Right cardiac atrium (tissue), 5 donors: Measurements from ENCODE around the gene PTPRN2. TPM values are rescaled to one million over a fixed set of nuclear protein-coding genes. Genes with fewer than 3 reads are reported as not detected.
"Not testable (repeated sequence)": the region's sequence is repeated elsewhere in the genome, so short reads cannot be mapped to it uniquely, and the experiment has no call there.

ENCODE experiments used
- ATAC-seq, 2 donors: fragments of 200-7000 bp; cut with Tn5 transposase; one replicate each; pipeline versions ENCODE4 v1.8.0 to v1.9.1; 2020; ENCODE audit warnings: moderate library complexity in 2 of 2, mild to moderate bottlenecking in 1 of 2
- DNase-seq, 3 donors: peaks; one replicate each; pipeline ENCODE4 v3.0.0-alpha.2; 2020
- H3K27ac ChIP-seq: one replicate; pipeline ENCODE4 v1.5.1; 2013; ENCODE audit warnings: mild to moderate bottlenecking, low read length, control low read depth, moderate library complexity
- H3K27me3 ChIP-seq: one replicate; pipeline ENCODE4 v1.6.1; 2013; ENCODE audit not compliant: control insufficient read depth, insufficient read depth
- H3K4me1 ChIP-seq: one replicate; pipeline ENCODE4 v1.6.1; 2013; ENCODE audit warnings: low read length; ENCODE audit not compliant: control insufficient read depth, insufficient read depth
- H3K4me3 ChIP-seq: one replicate; pipeline ENCODE4 v1.5.1; 2013; ENCODE audit warnings: low read length, control low read depth
- H3K9me3 ChIP-seq: one replicate; pipeline ENCODE4 v1.6.1; 2013; ENCODE audit warnings: low read length; ENCODE audit not compliant: control insufficient read depth
- WGBS: extraction: QIAGEN DNeasy Blood & Tissue Kit; methylation state at CpG from one replicate; pipeline ENCODE4 v1.1.7; 2013; 5-methylcytosine and 5-hydroxymethylcytosine counted together
- intact Hi-C, 4 donors: fragments of 100-400 bp; cut with DNase I; formaldehyde crosslinking; loops; one replicate each; pipeline versions ENCODE4 v1.11.0 to v1.14.0; 2022 to 2023
- polyA plus RNA-seq: library from polyadenylated mRNA; stranded (reverse); fragments of 200-250 nt; gene quantifications from one replicate; pipeline ENCODE4 v1.2.3, GENCODE V29; 2013
- total RNA-seq, 4 donors: library from RNA; stranded (reverse); fragmentation: NEBNext Ultra II Directional; extraction: Animal tissue kit (Norgen Biotek cat#: 25700); gene quantifications; one replicate each; pipeline ENCODE4 v1.2.1, GENCODE V29; 2021
- donor health status: healthy with polysubstance abuse.
- donor health status: DM: no; HTN: yes; CAD: no.
- donor health status: DM: no; HTN: no; CAD: no.
- donor health status: DM: no; HTN: yes; CAD: no; lungs with severe emphysema.
- donor health status: DM: yes; HTN: yes; CAD: no.

Gene PTPRN2
- total and polyA plus RNA-seq, 5 donors: 1.5 to 3.9 (median 1.9) TPM

DNA sequence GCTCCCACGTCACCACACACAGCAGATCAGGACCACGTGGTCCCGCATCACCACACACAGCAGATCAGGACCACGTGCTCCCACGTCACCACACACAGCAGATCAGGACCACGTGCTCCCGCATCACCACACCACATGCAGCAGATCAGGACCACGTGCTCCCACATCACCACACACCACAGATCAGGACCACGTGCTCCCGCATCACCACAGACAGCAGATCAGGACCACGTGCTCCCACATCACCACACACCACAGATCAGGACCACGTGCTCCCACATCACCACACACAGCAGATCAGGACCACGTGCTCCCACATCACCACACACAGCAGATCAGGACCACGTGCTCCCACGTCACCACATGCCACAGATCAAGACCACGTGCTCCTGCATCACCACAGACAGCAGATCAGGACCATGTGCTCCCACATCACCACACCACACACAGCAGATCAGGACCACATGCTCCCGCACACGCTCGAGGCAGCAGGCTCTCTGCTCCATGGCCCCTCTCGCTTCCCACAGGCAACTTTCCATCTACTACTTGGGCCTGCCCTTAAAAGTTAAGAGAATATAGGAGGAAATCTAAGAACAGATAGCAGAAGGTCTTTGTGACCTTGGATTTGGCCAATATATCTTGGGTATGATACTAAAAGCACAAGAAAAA, 1024.0 kb downstream of the PTPRN2 start:
- H3K4me3 ChIP-seq, H3K27ac ChIP-seq, H3K9me3 ChIP-seq, H3K4me1 ChIP-seq, ATAC-seq, H3K27me3 ChIP-seq, intact Hi-C loops: not testable (repeated sequence)
- DNase-seq: peak in 1 of 3 donors; percentile 15
- WGBS: 88% methylated on average over 20 of the region's 20 CpGs

DNA sequence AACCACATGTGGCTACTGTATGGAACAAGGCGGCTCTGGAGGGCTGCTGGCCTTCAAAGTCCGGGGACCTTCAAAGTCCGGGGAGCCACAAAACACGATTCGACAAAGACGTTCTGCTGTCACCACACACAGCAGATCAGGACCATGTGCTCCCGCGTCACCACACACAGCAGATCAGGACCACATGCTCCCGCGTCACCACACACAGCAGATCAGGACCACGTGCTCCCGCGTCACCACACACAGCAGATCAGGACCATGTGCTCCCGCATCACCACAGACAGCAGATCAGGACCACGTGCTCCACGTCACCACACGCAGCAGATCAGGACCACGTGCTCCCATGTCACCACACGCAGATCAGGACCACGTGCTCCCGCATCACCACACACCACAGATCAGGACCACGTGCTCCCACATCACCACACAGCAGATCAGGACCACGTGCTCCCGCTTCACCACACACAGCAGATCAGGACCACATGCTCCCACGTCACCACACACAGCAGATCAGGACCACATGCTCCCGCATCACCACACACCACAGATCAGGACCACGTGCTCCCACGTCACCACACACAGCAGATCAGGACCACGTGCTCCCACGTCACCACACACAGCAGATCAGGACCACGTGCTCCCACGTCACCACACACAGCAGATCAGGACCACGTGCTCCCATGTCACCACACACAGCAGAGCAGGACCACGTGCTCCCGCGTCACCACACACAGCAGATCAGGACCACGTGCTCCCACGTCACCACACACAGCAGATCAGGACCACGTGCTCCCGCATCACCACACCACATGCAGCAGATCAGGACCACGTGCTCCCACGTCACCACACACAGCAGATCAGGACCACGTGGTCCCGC, 1024.9 kb downstream of the PTPRN2 start:
- H3K27ac ChIP-seq, H3K27me3 ChIP-seq, ATAC-seq, H3K4me1 ChIP-seq, H3K9me3 ChIP-seq, H3K4me3 ChIP-seq, intact Hi-C loops: not testable (repeated sequence)
- 96% methylated on average over 42 of the region's 44 CpGs for WGBS
- peak in 1 of 3 donors; percentile 11 for DNase-seq

DNA sequence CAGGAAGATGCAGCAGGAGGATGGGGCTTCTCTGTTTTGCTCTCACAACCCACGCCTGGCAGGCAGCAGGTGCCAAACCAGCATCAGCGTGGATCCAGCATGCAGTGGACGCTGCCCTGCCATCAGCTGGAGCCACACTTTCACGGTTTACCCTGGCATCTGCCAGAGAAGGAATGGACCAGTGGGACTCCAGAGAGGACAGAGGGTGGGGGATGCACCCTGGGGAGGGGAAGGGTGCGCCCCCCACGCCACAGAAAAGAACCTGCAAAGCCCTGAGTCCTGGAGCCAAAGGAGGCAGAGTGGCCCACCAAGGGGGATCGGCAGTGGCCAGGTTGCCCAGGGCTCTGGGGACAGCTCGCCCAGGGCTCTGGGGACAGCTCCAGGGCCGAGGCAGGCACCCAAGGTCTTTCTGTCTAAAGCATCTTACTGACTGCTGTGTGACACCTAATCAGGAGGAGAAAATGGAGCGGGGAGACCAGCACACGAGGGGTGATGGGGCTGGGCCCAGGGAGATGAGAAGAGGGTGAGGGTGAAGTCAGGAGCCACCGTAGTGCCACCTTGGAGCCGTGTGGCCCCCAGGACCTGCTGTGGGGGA, 1025.7 kb downstream of the PTPRN2 start:
- Histone ChIP-seq H3K27me3 (no peaks in the 10 kb centered on the region), H3K4me3 (no peak overlapping the region), H3K4me1 (no peaks in the 10 kb centered on the region), H3K27ac (no peak overlapping the region), H3K9me3 (no peaks in the 10 kb centered on the region)
- WGBS: 92% methylated on average over 13 of the region's 13 CpGs
- ATAC-seq: no peak
- peak in 1 of 3 donors; percentile 52 for DNase-seq
- intact Hi-C loops: no loop called here

DNA sequence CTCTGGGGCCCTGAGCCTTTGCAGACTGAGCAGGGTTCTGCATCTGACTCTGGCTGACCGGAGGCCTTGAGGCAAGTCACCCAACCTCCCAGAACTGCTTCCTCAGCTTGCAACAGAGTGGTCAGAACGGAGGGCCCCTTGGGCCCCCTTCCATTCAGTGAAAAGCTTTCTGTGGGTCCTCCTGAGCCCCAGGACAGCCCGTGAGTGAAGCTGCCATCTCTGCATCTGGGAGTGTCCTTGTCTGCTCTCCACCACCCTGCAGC, 1026.2 kb downstream of the PTPRN2 start:
- intact Hi-C loops: no loop called here
- 88% methylated on average over 3 of the region's 3 CpGs for WGBS
- no peaks in the 10 kb centered on the region for H3K4me1 ChIP-seq
- ATAC-seq (no peak), DNase-seq (no peak)
- H3K4me3 ChIP-seq: no peak overlapping the region
- no peaks in the 10 kb centered on the region for H3K9me3 ChIP-seq
- no peak overlapping the region for H3K27ac ChIP-seq
- H3K27me3 ChIP-seq: no peaks in the 10 kb centered on the region

DNA sequence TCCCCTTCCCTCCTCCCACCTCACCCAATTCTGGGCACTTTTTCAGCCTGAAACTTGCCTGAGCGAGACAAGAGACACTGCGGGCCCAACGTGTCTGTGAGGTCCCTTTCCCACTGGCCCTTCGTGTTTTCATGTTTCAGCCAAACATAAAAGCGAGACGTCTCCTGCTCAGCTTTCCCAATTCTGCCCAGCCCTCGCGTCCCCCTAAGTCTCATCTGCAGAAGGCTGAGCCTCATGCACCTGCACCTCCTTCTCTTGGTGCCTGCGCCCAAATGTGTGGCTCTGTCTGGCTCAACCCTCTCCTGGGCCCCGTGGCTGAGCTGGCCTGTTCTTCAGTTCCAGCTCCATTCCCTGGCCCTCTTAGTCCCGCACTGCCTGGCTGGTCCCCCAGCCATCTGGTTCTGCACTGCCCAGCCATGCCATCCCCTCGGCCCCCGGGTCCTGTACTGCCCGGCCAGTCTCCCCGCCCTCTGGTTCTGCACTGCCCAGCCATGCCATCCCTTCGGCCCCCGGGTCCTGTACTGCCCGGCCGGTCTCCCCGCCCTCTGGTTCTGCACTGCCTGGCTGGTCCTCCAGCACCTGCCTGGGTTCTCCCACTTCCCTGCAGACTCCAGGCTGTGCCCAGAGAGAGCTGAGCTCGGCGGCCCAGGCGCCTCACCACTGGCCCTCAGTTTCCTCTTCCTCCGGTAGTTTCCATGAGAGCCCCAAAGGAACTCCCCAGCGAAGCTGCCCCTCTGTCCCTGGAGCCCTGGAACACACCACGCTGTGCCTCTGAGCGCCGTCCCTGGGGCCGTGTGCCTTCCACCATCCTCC, 1026.7 kb downstream of the PTPRN2 start:
- H3K4me3 ChIP-seq: no peak overlapping the region
- ATAC-seq (no peak), DNase-seq (peak in 1 of 3 donors; percentile 39)
- WGBS: 94% methylated on average over 29 of the region's 29 CpGs
- H3K27me3 ChIP-seq: no peaks in the 10 kb centered on the region
- H3K4me1 ChIP-seq: no peaks in the 10 kb centered on the region
- H3K27ac ChIP-seq: no peak overlapping the region
- intact Hi-C loops: no loop called here
- H3K9me3 ChIP-seq: no peaks in the 10 kb centered on the region

DNA sequence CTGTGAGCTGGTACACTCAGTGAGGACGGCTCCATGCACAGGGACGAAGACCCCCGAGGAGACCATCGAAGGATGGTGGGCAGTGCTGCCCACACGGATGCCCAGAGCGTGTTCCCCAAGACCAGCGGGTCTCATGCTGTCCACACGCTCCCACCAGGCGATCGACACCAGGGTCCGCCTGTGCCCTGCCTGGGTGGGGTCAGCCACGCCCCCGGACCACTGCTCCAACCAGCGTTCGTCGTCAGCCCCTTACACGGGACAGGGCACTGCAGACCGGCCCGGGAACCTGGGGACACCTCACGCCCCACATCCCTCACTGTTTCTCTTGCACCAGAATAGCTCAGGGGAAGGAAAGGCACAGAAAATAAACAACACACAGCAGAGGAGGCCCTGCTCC, 1027.4 kb downstream of the PTPRN2 start:
- ATAC-seq (no peak), DNase-seq (peak in 1 of 3 donors; percentile 44)
- Histone ChIP-seq H3K4me1 (no peaks in the 10 kb centered on the region), H3K27me3 (no peaks in the 10 kb centered on the region), H3K4me3 (no peak overlapping the region), H3K9me3 (no peaks in the 10 kb centered on the region), H3K27ac (no peak overlapping the region)
- 91% methylated on average over 20 of the region's 20 CpGs for WGBS
- intact Hi-C loops: no loop called here

DNA sequence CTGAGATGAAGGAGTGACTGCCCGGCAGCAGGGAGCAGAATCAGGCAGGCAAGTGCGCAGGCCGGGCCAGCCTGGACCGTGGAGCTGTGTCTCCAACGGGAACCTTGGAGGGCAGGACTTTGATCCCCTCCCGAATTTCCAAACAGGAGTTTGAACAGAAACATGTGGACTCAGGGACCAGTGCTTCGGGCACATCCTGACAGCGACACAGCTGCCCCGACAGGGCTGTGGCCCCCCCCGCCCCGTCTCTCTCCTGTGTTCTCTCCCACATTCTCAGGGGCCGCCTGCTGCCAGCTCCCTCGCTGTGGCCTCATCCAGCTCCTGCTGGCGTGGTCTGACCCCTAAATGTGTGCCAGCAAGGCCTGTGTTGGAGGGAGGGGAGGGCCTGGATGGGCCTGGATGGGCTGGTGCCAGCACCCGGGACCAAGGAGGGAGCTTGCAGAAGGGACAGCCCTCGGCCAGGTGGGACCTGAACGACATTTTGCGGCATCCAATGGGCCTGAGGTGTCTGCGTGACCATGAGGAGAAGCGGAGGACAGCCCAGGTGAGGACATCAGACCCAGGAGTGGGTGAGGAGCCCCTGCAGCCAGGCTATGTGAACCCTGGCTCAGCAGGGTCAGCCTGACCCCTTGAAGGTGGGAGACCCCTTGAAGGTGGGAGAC, 1027.9 kb downstream of the PTPRN2 start:
- ATAC-seq: no peak
- intact Hi-C loops: no loop called here
- DNase-seq: peak in 1 of 3 donors; percentile 42
- Histone ChIP-seq H3K27me3 (no peaks in the 10 kb centered on the region), H3K4me1 (no peaks in the 10 kb centered on the region), H3K9me3 (no peaks in the 10 kb centered on the region), H3K27ac (no peak overlapping the region), H3K4me3 (no peak overlapping the region)
- WGBS: 92% methylated on average over 20 of the region's 20 CpGs

DNA sequence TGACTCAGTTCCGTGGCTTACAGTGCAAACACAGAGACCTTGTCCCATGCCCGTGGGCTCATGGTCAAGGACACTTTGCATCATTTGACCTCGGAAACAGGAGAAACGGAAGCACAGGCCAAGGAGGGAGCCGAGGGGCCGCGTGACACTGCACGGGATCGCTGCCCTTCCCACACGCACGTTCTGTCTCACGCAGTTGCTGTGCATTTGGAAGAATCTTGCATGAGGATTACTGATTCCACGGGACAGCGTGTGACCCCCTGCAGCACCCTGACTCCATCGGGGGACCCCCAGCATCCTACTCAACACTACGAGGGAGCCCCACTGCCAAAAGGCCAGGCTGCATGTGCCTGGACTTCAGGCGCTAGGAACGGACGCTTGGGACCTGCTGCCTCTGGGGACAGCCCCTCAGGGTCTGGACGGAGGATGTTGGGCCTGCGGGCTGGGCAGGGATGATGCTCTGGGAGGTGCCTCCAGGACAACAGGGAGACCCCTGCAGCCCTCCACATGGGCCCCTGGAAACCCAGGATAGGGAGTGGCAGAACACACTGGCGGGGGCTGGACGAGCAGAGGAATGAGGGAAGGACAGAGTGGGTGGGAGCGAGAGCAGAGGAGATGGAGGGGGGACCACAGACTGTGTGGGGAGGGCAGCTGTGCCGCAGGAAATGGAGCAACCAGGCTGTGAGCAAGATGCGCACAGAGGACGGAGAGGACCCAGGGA, 1028.6 kb downstream of the PTPRN2 start:
- ATAC-seq (no peak), DNase-seq (peak in 1 of 3 donors; percentile 18)
- H3K9me3 ChIP-seq: no peaks in the 10 kb centered on the region
- H3K4me1 ChIP-seq: no peaks in the 10 kb centered on the region
- H3K4me3 ChIP-seq: no peak overlapping the region
- WGBS: 90% methylated on average over 27 of the region's 27 CpGs
- intact Hi-C loops: no loop called here
- no peaks in the 10 kb centered on the region for H3K27me3 ChIP-seq
- H3K27ac ChIP-seq: no peak overlapping the region

DNA sequence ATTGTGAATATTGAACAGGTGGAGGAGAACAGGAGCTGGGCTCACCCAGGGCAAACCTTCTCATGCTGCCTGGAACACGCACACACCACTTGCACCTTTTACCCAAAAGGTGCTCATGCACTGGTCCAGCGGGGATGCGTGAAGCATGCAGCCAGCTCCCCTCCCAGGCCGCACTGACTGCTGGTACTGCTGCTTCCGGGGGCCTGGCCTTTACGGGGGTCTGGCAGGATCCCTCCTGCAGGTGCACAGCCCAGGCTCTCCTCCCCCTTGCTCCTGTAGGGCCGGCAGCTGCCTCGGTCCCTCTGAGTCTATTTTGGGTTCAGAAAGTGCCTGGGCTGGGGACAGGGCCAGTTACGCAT, 1029.1 kb downstream of the PTPRN2 start:
- 83% methylated on average over 9 of the region's 9 CpGs for WGBS
- no peaks in the 10 kb centered on the region for H3K9me3 ChIP-seq
- no peak for ATAC-seq
- no peaks in the 10 kb centered on the region for H3K4me1 ChIP-seq
- intact Hi-C loops: no loop called here
- DNase-seq: peak in 1 of 3 donors; percentile 40
- no peak overlapping the region for H3K27ac ChIP-seq
- no peaks in the 10 kb centered on the region for H3K27me3 ChIP-seq
- no peak overlapping the region for H3K4me3 ChIP-seq

DNA sequence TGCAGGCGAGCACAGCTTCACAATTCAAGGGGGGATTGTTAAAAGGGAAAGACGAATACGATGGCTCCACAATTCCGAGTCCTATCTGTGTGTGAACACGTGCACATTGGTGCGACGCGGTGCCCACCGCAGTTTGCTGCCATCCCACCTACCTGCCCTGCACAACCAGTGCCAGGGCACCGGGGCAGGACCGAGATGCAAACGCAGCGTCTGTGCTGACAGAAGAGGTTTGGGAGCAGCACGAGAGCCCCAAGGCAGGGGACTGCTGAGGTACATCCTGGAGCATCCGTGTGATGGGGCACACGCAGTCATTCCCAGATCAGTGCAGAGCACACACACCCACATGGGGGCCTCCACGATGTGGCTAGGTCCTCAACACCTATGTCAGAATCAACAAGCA, 1029.6 kb downstream of the PTPRN2 start:
- intact Hi-C loops: no loop called here
- no peak overlapping the region for H3K27ac ChIP-seq
- H3K4me3 ChIP-seq: no peak overlapping the region
- no peak for ATAC-seq
- 97% methylated on average over 17 of the region's 17 CpGs for WGBS
- DNase-seq: peak in 1 of 3 donors; percentile 5
- H3K4me1 ChIP-seq: no peaks in the 10 kb centered on the region
- H3K9me3 ChIP-seq: no peaks in the 10 kb centered on the region
- H3K27me3 ChIP-seq: no peaks in the 10 kb centered on the region
